IPS-20b (cell line): Measurements from ENCODE around the gene CADM1.
A peak's percentile ranks its signal among the peaks of the same experiment; 100 is the strongest.

ENCODE experiments used
- H3K27ac ChIP-seq: one replicate; pipeline ENCODE4 v1.5.1; 2013; ENCODE audit warnings: low read length
- H3K27me3 ChIP-seq: 2 replicates; pipeline ENCODE4 v1.6.1; 2013; ENCODE audit warnings: mild to moderate bottlenecking, low read length, inconsistent platforms; ENCODE audit not compliant: insufficient read depth
- H3K36me3 ChIP-seq: 2 replicates; pipeline ENCODE4 v1.6.1; 2013; ENCODE audit warnings: low read depth, mild to moderate bottlenecking, inconsistent platforms, low read length, moderate library complexity; ENCODE audit not compliant: insufficient read depth
- H3K4me1 ChIP-seq: 2 replicates; pipeline ENCODE4 v1.6.1; 2013; ENCODE audit warnings: mild to moderate bottlenecking, control low read depth, inconsistent platforms, low read length, moderate library complexity; ENCODE audit not compliant: insufficient read depth
- H3K4me3 ChIP-seq: 2 replicates; pipeline ENCODE4 v1.5.1; 2013; ENCODE audit warnings: mild to moderate bottlenecking, low read length, inconsistent platforms
- H3K9ac ChIP-seq: 2 replicates; pipeline ENCODE4 v1.6.1; 2013; ENCODE audit warnings: low read depth, mild to moderate bottlenecking, inconsistent platforms, low read length, moderate library complexity
- H3K9me3 ChIP-seq: 2 replicates; pipeline ENCODE4 v1.6.1; 2013; ENCODE audit warnings: mild to moderate bottlenecking, low read depth, low read length, inconsistent platforms; ENCODE audit not compliant: insufficient read depth

The CADM1 gene

GRCh38 chr11:115202900-115203552 lies 301.2 kb downstream of the CADM1 start:
- Histone ChIP-seq H3K9ac (no peak overlapping the region), H3K27me3 (no peaks in the 10 kb centered on the region), H3K27ac (no peak overlapping the region), H3K4me3 (peak overlapping the region; percentile 13; the same call in 1 of the 2 replicates), H3K9me3 (no peaks in the 10 kb centered on the region), H3K36me3 (no peaks in the 10 kb centered on the region), H3K4me1 (peaks cover 19% of the 10 kb centered on the region; the same call in 1 of the 2 replicates)

- H3K27me3 ChIP-seq: no peaks in the 10 kb centered on the region
- no peak overlapping the region for H3K4me3 ChIP-seq
- H3K36me3 ChIP-seq: no peaks in the 10 kb centered on the region
- no peak overlapping the region for H3K9ac ChIP-seq
- H3K9me3 ChIP-seq: no peaks in the 10 kb centered on the region
- H3K4me1 ChIP-seq: peaks cover 19% of the 10 kb centered on the region; the same call in 1 of the 2 replicates
- H3K27ac ChIP-seq: no peak overlapping the region
Observed at GRCh38 chr11:115202074-115202473, 302.1 kb downstream of the CADM1 start.

GRCh38 chr11:115201111-115201792 lies 303.0 kb downstream of the CADM1 start:
- Histone ChIP-seq H3K27me3 (no peaks in the 10 kb centered on the region), H3K36me3 (no peaks in the 10 kb centered on the region), H3K4me3 (no peak overlapping the region), H3K9ac (no peak overlapping the region), H3K27ac (no peak overlapping the region), H3K4me1 (peaks cover 19% of the 10 kb centered on the region; the same call in 1 of the 2 replicates), H3K9me3 (no peaks in the 10 kb centered on the region)

- Histone ChIP-seq H3K36me3 (no peaks in the 10 kb centered on the region), H3K9me3 (no peaks in the 10 kb centered on the region), H3K9ac (no peak overlapping the region), H3K27ac (no peak overlapping the region), H3K4me1 (peaks cover 19% of the 10 kb centered on the region; the same call in 1 of the 2 replicates), H3K4me3 (no peak overlapping the region), H3K27me3 (no peaks in the 10 kb centered on the region)
Observed at GRCh38 chr11:115199481-115200069, 304.6 kb downstream of the CADM1 start.

GRCh38 chr11:115198321-115198741 lies 305.9 kb downstream of the CADM1 start:
- peaks cover 18% of the 10 kb centered on the region; the same call in 1 of the 2 replicates for H3K4me1 ChIP-seq
- H3K9ac ChIP-seq: no peak overlapping the region
- H3K27ac ChIP-seq: no peak overlapping the region
- H3K27me3 ChIP-seq: no peaks in the 10 kb centered on the region
- H3K9me3 ChIP-seq: no peaks in the 10 kb centered on the region
- no peak overlapping the region for H3K4me3 ChIP-seq
- H3K36me3 ChIP-seq: no peaks in the 10 kb centered on the region

GRCh38 chr11:115197433-115197832 lies 306.8 kb downstream of the CADM1 start:
- H3K4me1 ChIP-seq: peaks cover 9% of the 10 kb centered on the region; the same call in 1 of the 2 replicates
- H3K9ac ChIP-seq: no peak overlapping the region
- no peaks in the 10 kb centered on the region for H3K9me3 ChIP-seq
- H3K27ac ChIP-seq: no peak overlapping the region
- H3K36me3 ChIP-seq: no peaks in the 10 kb centered on the region
- H3K4me3 ChIP-seq: no peak overlapping the region
- no peaks in the 10 kb centered on the region for H3K27me3 ChIP-seq

GRCh38 chr11:115197031-115197430 lies 307.2 kb downstream of the CADM1 start:
- no peaks in the 10 kb centered on the region for H3K36me3 ChIP-seq
- H3K4me3 ChIP-seq: no peak overlapping the region

GRCh38 chr11:115194802-115195110 lies 309.5 kb downstream of the CADM1 start:
- H3K9me3 ChIP-seq: no peaks in the 10 kb centered on the region
- H3K9ac ChIP-seq: no peak overlapping the region

More at GRCh38 chr11:115197031-115197430, 307.2 kb downstream of the CADM1 start:
- Histone ChIP-seq H3K4me1 (peaks cover 6% of the 10 kb centered on the region; the same call in 1 of the 2 replicates), H3K27me3 (no peaks in the 10 kb centered on the region), H3K27ac (no peak overlapping the region), H3K9ac (no peak overlapping the region), H3K9me3 (no peaks in the 10 kb centered on the region)

GRCh38 chr11:115193914-115194801 lies 310.1 kb downstream of the CADM1 start:
- Histone ChIP-seq H3K27ac (no peak overlapping the region), H3K4me3 (no peak overlapping the region), H3K9me3 (no peaks in the 10 kb centered on the region), H3K9ac (no peak overlapping the region), H3K27me3 (no peaks in the 10 kb centered on the region), H3K4me1 (peaks cover 10% of the 10 kb centered on the region; the same call in 1 of the 2 replicates), H3K36me3 (no peaks in the 10 kb centered on the region)

More at GRCh38 chr11:115194802-115195110, 309.5 kb downstream of the CADM1 start:
- peaks cover 10% of the 10 kb centered on the region; the same call in 1 of the 2 replicates for H3K4me1 ChIP-seq
- H3K27me3 ChIP-seq: no peaks in the 10 kb centered on the region
- H3K27ac ChIP-seq: no peak overlapping the region
- no peaks in the 10 kb centered on the region for H3K36me3 ChIP-seq
- H3K4me3 ChIP-seq: no peak overlapping the region

GRCh38 chr11:115191761-115192160 lies 312.5 kb downstream of the CADM1 start:
- H3K27ac ChIP-seq: no peak overlapping the region
- H3K9ac ChIP-seq: no peak overlapping the region
- H3K36me3 ChIP-seq: no peaks in the 10 kb centered on the region
- no peaks in the 10 kb centered on the region for H3K27me3 ChIP-seq
- peaks cover 6% of the 10 kb centered on the region; the same call in 1 of the 2 replicates for H3K4me1 ChIP-seq
- H3K9me3 ChIP-seq: no peaks in the 10 kb centered on the region
- no peak overlapping the region for H3K4me3 ChIP-seq

- Histone ChIP-seq H3K9me3 (no peaks in the 10 kb centered on the region), H3K27me3 (no peaks in the 10 kb centered on the region), H3K4me3 (no peak overlapping the region), H3K27ac (no peak overlapping the region), H3K36me3 (no peaks in the 10 kb centered on the region), H3K4me1 (peaks cover 6% of the 10 kb centered on the region; the same call in 1 of the 2 replicates), H3K9ac (no peak overlapping the region)
Observed at GRCh38 chr11:115190196-115190595, 314.0 kb downstream of the CADM1 start.
